Small intestine (tissue), 7 donors: ENCODE results near the gene FADS2. TPM values are rescaled to one million over a fixed set of nuclear protein-coding genes. Genes with fewer than 3 reads are reported as not detected.

ENCODE experiments used
- DNase-seq, 2 donors: peaks; one replicate each; pipeline versions ENCODE4 v3.0.0 to v3.0.0-alpha.2; 2013
- FAIRE-seq: peaks from 2 replicates; lab custom pipeline; 2012; peaks lifted over from hg19 to GRCh38; lab: Jason Lieb, UNC
- H3K27ac ChIP-seq, 3 donors: one replicate each; pipeline ENCODE4 v1.5.1; 2013; ENCODE audit warnings: low read length in 2 of 3, mild to moderate bottlenecking in 2 of 3, control low read depth in 1 of 3, inconsistent platforms in 1 of 3, low read depth in 1 of 3, moderate library complexity in 1 of 3
- H3K27me3 ChIP-seq, 3 donors: one replicate each; pipeline ENCODE4 v1.6.1; 2013; ENCODE audit warnings: low read length in 3 of 3, inconsistent platforms in 1 of 3; ENCODE audit not compliant: control insufficient read depth in 3 of 3, insufficient read depth in 3 of 3
- H3K36me3 ChIP-seq, 3 donors: one replicate each; pipeline ENCODE4 v1.6.1; 2013; ENCODE audit warnings: low read length in 3 of 3, inconsistent platforms in 1 of 3, low read depth in 1 of 3, mild to moderate bottlenecking in 1 of 3, moderate library complexity in 1 of 3; ENCODE audit not compliant: control insufficient read depth in 3 of 3, insufficient read depth in 2 of 3
- H3K4me1 ChIP-seq, 3 donors: one replicate each; pipeline ENCODE4 v1.6.1; 2013; ENCODE audit warnings: low read length in 2 of 3, inconsistent platforms in 1 of 3, low read depth in 1 of 3, mild to moderate bottlenecking in 1 of 3, moderate library complexity in 1 of 3; ENCODE audit not compliant: control insufficient read depth in 3 of 3, insufficient read depth in 2 of 3
- H3K4me3 ChIP-seq, 3 donors: one replicate each; pipeline ENCODE4 v1.5.1; 2013; ENCODE audit warnings: low read length in 3 of 3, control low read depth in 1 of 3, inconsistent platforms in 1 of 3, low read depth in 1 of 3, mild to moderate bottlenecking in 1 of 3, moderate library complexity in 1 of 3
- H3K9me3 ChIP-seq, 2 donors: one replicate each; pipeline ENCODE4 v1.6.1; 2013; ENCODE audit warnings: low read depth in 1 of 2, low read length in 1 of 2; ENCODE audit not compliant: control insufficient read depth in 2 of 2, insufficient read depth in 1 of 2
- WGBS, 3 donors: extraction: QIAGEN DNeasy Blood & Tissue Kit; methylation state at CpG; one replicate each; pipeline ENCODE4 v1.1.7; 2013; 5-methylcytosine and 5-hydroxymethylcytosine counted together
- polyA plus RNA-seq, 4 donors: library from polyadenylated mRNA; stranded (reverse) in 3 of 4; unstranded in 1 of 4; fragments of 200-250 nt in 3 of 4; fragments of 120-200 nt in 1 of 4; gene quantifications; one replicate each; pipeline versions ENCODE4 v1.2.1 to v1.2.3, GENCODE V29; 2013
- donor health status: healthy with polysubstance abuse.
- donor health status: control.
- donor health status: control.
- donor health status: Bipolar disorder and iron deficiency.
- donor health status: healthy.

FADS2 gene
- polyA plus RNA-seq, 4 donors, result 2.4 to 147 (median 7.7) TPM

DNA sequence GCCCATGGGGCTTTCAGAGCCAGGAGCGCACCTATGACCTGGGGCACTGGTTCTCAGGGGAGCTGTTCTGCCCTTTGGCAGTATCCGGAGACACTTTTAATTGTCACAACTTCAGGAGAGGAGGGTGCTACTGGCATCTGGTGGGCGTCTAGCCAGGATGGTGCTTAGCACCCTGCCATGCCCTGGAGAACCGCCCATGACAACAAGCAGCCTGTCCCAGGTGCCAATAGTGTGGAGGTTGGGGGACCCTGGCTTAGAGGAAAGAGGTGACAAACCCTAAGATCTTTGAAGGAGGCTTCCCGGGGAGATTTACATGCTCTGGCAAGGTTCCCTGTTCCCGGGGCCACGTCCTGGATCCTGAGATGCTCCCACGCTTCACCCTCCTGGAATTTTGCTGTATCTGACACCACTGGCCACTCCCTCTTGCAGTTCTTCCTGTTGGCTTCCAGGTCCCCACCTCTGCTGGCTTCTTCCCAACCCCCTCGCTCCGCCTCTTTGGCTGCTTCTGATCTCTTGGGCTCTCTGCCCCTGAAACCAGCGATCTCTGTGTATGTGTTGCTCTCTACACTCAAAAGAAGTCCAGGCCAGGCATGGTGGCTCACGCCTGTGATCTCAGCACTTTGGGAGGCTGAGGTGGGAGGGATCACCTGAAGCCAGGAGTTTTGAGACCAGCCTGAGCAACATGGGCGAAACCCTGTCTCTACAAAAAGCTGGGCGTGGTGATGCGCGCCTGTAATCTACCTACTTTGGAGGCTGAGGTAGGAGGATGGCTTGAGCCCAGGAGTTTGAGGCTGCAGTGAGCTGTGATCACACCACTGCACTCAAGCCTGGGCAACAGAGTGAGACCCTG is 32.2 kb downstream of the FADS2 start:
- DNase-seq, result peak in 1 of 2 donors; percentile 56
- Histone ChIP-seq H3K4me3 (no peak overlapping the region), H3K36me3 (peaks cover 0 to 49% (median 6%) of the 10 kb centered on the region in 3 donors), H3K9me3 (no peaks in the 10 kb centered on the region), H3K27me3 (no peaks in the 10 kb centered on the region), H3K27ac (no peak overlapping the region), H3K4me1 (no peaks in the 10 kb centered on the region)
- 43 to 71% (median 55%) methylated on average over 16 of the region's 16 CpGs for WGBS, 3 donors
- FAIRE-seq, result no peak

DNA sequence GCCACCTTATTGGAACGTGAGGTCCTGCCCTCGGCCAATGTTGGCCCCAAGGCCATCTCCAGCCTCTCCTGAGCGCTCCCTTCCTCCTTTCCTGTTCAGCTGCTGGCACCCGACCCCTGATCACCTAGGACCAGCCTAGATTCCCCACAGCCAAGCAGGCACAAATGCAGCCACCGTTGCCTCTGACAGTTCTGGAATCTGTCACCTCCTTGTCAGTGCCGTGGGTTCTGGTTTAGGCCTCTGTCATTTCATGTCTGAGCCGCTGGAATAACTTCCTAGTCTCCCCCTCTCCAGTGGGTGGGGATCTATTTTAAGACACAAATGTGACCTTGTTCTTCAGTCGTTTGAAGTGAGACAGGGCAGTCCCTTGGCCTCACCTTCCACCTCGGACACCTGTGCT is 33.5 kb downstream of the FADS2 start:
- peaks cover 0 to 46% (median 6%) of the 10 kb centered on the region in 3 donors for H3K36me3 ChIP-seq
- WGBS, 3 donors, result 66 to 79% (median 68%) methylated on average over 9 of the region's 9 CpGs
- FAIRE-seq, result no peak

DNA sequence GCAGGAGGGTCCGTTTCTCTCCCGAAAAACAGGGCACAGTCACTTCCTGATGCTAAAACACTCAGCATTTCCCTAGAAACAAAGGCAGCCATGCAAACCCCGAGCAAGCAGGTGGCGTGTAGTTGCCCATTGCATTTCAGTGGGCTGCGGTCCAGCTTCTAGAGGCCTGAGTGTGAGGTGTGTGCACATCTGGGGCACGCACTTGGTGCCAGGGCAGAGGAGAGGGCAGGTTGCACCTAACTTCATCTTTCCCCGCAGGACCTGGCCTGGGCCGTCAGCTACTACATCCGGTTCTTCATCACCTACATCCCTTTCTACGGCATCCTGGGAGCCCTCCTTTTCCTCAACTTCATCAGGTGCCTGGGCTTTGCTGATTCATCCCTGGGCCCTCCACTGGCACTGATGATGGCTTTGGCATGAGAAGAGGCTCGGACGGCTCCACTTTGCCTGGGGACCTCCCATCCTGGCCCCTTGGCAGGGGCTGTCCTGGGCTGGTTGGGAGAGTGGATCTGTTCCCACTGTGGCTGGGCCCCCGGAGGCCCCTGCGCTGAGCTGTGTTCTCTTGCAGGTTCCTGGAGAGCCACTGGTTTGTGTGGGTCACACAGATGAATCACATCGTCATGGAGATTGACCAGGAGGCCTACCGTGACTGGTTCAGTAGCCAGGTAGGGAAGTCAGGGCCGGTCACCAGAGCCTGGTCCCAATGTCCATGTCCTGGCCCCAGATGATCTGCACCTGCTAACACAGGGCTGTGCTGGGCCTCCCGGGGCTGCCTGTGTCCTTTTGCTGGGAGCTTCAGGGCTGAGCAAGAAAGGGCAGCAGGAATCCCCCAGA is 34.8 kb downstream of the FADS2 start:
- H3K36me3 ChIP-seq, result peaks cover 0 to 35% (median 4%) of the 10 kb centered on the region in 3 donors
- 90 to 95% (median 92%) methylated on average over 18 of the region's 18 CpGs for WGBS, 3 donors
- H3K9me3 ChIP-seq, result no peaks in the 10 kb centered on the region
- no peak overlapping the region for H3K27ac ChIP-seq
- H3K27me3 ChIP-seq, result no peaks in the 10 kb centered on the region
- FAIRE-seq, result no peak
- H3K4me1 ChIP-seq, result no peaks in the 10 kb centered on the region
- no peak for DNase-seq
- no peak overlapping the region for H3K4me3 ChIP-seq

More for the DNA sequence above, 33.5 kb downstream of the FADS2 start:
- no peaks in the 10 kb centered on the region for H3K9me3 ChIP-seq
- no peaks in the 10 kb centered on the region for H3K4me1 ChIP-seq
- DNase-seq, result no peak
- no peak overlapping the region for H3K27ac ChIP-seq
- H3K27me3 ChIP-seq, result no peaks in the 10 kb centered on the region
- H3K4me3 ChIP-seq, result no peak overlapping the region

DNA sequence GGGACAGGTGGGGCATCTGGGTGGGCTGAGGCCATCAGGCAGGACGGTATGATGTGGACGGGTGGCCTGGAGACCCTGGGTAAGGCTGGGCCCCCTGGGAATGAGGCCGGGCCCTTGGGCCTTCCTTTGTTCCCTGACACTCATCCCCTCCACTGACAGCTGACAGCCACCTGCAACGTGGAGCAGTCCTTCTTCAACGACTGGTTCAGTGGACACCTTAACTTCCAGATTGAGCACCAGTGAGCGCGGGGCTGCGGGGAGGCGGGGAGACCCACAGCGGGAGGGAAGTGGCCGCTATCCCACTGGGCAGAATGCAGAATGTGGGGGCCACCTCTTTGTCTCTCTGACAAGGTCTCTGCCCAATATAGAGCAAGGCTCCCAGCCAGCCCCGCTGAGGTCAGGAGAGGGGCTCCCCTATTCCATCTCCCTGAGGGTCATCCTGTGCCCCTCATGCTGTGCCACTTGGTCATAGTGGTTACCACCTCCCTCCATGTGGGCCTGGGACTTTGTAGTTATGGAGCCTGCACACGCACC is 35.5 kb downstream of the FADS2 start:
- 89 to 92% (median 90%) methylated on average over 13 of the region's 13 CpGs for WGBS, 3 donors
- Histone ChIP-seq H3K27ac (no peak overlapping the region), H3K36me3 (peaks cover 0 to 34% (median 4%) of the 10 kb centered on the region in 3 donors), H3K9me3 (no peaks in the 10 kb centered on the region), H3K27me3 (no peaks in the 10 kb centered on the region), H3K4me3 (no peak overlapping the region), H3K4me1 (peaks cover 0 to under 1% (median 0%) of the 10 kb centered on the region in 3 donors)
- DNase-seq, result no peak
- FAIRE-seq, result no peak

DNA sequence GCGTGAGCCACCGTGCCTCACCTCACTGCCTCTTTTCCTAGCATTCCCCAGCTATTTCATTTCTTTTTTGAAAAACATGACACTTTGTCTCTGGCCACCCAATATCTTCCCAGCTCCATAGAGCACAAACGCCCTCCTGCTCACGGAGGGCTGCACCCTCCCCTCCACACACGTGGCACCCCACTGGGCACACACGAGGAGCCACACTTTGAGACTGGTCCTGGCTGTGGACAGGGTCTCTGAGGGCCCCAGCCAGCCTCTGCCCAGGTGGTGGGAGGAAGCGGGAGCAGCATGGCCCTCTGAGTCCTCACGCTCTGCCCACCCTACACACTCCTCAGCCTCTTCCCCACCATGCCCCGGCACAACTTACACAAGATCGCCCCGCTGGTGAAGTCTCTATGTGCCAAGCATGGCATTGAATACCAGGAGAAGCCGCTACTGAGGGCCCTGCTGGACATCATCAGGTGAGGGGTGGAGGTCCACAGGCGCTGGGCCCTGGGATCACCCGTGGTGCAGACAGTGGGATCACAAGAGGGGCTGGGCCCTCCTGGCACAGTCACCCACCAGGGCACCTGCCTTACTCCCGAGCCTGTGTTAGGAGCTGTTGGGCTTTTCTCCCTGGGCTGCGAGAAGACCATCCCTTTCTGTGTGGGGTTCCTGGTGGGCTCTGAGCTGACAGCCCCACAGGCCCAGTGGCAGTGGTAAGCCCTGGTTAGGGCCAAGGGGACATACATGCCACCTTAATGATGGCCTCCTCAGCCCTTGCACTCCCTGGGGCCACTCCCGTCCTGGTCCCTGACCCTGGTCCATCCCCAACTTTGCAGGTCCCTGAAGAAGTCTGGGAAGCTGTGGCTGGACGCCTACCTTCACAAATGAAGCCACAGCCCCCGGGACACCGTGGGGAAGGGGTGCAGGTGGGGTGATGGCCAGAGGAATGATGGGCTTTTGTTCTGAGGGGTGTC is 37.0 kb downstream of the FADS2 start:
- Histone ChIP-seq H3K36me3 (peaks cover 0 to 32% (median 4%) of the 10 kb centered on the region in 3 donors), H3K4me3 (no peak overlapping the region), H3K27ac (no peak overlapping the region), H3K9me3 (no peaks in the 10 kb centered on the region), H3K4me1 (peaks cover 0 to 15% (median 0%) of the 10 kb centered on the region in 3 donors), H3K27me3 (no peaks in the 10 kb centered on the region)
- no peak for FAIRE-seq
- DNase-seq, result no peak
- 92 to 95% (median 95%) methylated on average over 20 of the region's 20 CpGs for WGBS, 3 donors

DNA sequence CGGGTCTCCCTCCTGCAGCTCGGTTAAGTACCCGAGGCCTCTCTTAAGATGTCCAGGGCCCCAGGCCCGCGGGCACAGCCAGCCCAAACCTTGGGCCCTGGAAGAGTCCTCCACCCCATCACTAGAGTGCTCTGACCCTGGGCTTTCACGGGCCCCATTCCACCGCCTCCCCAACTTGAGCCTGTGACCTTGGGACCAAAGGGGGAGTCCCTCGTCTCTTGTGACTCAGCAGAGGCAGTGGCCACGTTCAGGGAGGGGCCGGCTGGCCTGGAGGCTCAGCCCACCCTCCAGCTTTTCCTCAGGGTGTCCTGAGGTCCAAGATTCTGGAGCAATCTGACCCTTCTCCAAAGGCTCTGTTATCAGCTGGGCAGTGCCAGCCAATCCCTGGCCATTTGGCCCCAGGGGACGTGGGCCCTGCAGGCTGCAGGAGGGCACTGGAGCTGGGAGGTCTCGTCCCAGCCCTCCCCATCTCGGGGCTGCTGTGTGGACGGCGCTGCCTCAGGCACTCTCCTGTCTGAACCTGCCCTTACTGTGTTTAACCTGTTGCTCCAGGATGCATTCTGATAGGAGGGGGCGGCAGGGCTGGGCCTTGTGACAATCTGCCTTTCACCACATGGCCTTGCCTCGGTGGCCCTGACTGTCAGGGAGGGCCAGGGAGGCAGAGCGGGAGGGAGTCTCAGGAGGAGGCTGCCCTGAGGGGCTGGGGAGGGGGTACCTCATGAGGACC is 38.3 kb downstream of the FADS2 start:
- FAIRE-seq, result no peak
- DNase-seq, result no peak
- WGBS, 3 donors, result 77 to 86% (median 80%) methylated on average over 18 of the region's 18 CpGs
- Histone ChIP-seq H3K27me3 (peaks cover 0 to 7% (median 0%) of the 10 kb centered on the region in 3 donors), H3K36me3 (peaks cover 0 to 26% (median 4%) of the 10 kb centered on the region in 3 donors), H3K4me3 (no peak overlapping the region), H3K27ac (no peak overlapping the region), H3K9me3 (no peaks in the 10 kb centered on the region), H3K4me1 (peaks cover 0 to 24% (median 0%) of the 10 kb centered on the region in 3 donors)

DNA sequence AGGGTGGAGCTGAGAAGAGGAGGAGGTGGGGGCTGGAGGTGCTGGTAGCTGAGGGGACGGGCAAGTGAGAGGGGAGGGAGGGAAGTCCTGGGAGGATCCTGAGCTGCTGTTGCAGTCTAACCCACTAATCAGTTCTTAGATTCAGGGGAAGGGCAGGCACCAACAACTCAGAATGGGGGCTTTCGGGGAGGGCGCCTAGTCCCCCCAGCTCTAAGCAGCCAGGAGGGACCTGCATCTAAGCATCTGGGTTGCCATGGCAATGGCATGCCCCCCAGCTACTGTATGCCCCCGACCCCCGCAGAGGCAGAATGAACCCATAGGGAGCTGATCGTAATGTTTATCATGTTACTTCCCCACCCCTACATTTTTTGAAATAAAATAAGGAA is 38.9 kb downstream of the FADS2 start:
- H3K36me3 ChIP-seq, result peaks cover 0 to 22% (median 4%) of the 10 kb centered on the region in 3 donors
- FAIRE-seq (no peak), DNase-seq (no peak)
- 89 to 93% (median 89%) methylated on average over 6 of the region's 6 CpGs for WGBS, 3 donors
- H3K27ac ChIP-seq, result no peak overlapping the region
- H3K27me3 ChIP-seq, result peaks cover 0 to 11% (median 0%) of the 10 kb centered on the region in 3 donors
- H3K4me3 ChIP-seq, result no peak overlapping the region
- H3K9me3 ChIP-seq, result no peaks in the 10 kb centered on the region
- peaks cover 0 to 25% (median 0%) of the 10 kb centered on the region in 3 donors for H3K4me1 ChIP-seq
